ENCODE measurements around the gene GIMD1. TPM values are rescaled to one million over a fixed set of nuclear protein-coding genes. Genes with fewer than 3 reads are reported as not detected.

The GIMD1 gene
- total RNA-seq, 2 experiments from 2014 or later, result not detected

GRCh38 chr4:106369456-106370060 is 980 bp upstream of the GIMD1 start:
- ChIA-PET CTCF (no interaction called here), POLR2A (no interaction called here)
- Mint-ChIP-seq H3K4me1 (peaks cover 2% of the 10 kb centered on the region), H3K27ac (no peak overlapping the region), H3K9me3 (no peaks in the 10 kb centered on the region), H3K27me3 (peaks cover 20% of the 10 kb centered on the region), H3K4me3 (no peak overlapping the region), H3K36me3 (ENCODE audit: low read depth) (no peaks in the 10 kb centered on the region)
- DNase-seq, result peak; percentile 37

GRCh38 chr4:106367072-106367471 is 1.5 kb downstream of the GIMD1 start:
- Mint-ChIP-seq H3K4me1 (peaks cover 2% of the 10 kb centered on the region), H3K4me3 (no peak overlapping the region), H3K36me3 (ENCODE audit: low read depth) (no peaks in the 10 kb centered on the region), H3K9me3 (no peaks in the 10 kb centered on the region), H3K27me3 (peaks cover 17% of the 10 kb centered on the region), H3K27ac (no peak overlapping the region)
- CTCF ChIA-PET, result no interaction called here
- POLR2A ChIA-PET, result no interaction called here
- no peak for DNase-seq

- no peak for DNase-seq
- H3K27ac Mint-ChIP-seq, result no peak overlapping the region
- peaks cover 17% of the 10 kb centered on the region for H3K27me3 Mint-ChIP-seq
- CTCF ChIA-PET, result no interaction called here
- no peak overlapping the region for H3K4me3 Mint-ChIP-seq
- H3K9me3 Mint-ChIP-seq, result no peaks in the 10 kb centered on the region
- H3K4me1 Mint-ChIP-seq, result peaks cover 2% of the 10 kb centered on the region
- POLR2A ChIA-PET, result no interaction called here
- H3K36me3 Mint-ChIP-seq (ENCODE audit: low read depth), result no peaks in the 10 kb centered on the region
Measured at GRCh38 chr4:106366026-106366425, 2.6 kb downstream of the GIMD1 start.

GRCh38 chr4:106365613-106366012 is 3.0 kb downstream of the GIMD1 start:
- ChIA-PET CTCF (no interaction called here), POLR2A (no interaction called here)
- Mint-ChIP-seq H3K4me3 (no peak overlapping the region), H3K27ac (no peak overlapping the region), H3K36me3 (ENCODE audit: low read depth) (no peaks in the 10 kb centered on the region), H3K4me1 (peaks cover 2% of the 10 kb centered on the region), H3K9me3 (no peaks in the 10 kb centered on the region), H3K27me3 (peaks cover 18% of the 10 kb centered on the region)
- DNase-seq, result no peak

- CTCF ChIA-PET, result interaction anchor here (0.5 to 1.3 kb wide), 2 partner anchors 16 to 162 kb away, joined by 3 read pairs; no protein-coding TSS in a partner anchor
- Mint-ChIP-seq H3K4me3 (no peak overlapping the region), H3K4me1 (peaks cover 1% of the 10 kb centered on the region), H3K27me3 (peaks cover 11% of the 10 kb centered on the region), H3K36me3 (ENCODE audit: low read depth) (no peaks in the 10 kb centered on the region), H3K27ac (no peak overlapping the region), H3K9me3 (no peaks in the 10 kb centered on the region)
- POLR2A ChIA-PET, result no interaction called here
- no peak for DNase-seq
Measured at GRCh38 chr4:106364282-106364681, 4.3 kb downstream of the GIMD1 start.

- no peaks in the 10 kb centered on the region for H3K9me3 Mint-ChIP-seq
- no peak for DNase-seq
- H3K27ac Mint-ChIP-seq, result no peak overlapping the region
- H3K4me1 Mint-ChIP-seq, result no peaks in the 10 kb centered on the region
- H3K4me3 Mint-ChIP-seq, result no peak overlapping the region
- peaks cover 9% of the 10 kb centered on the region for H3K27me3 Mint-ChIP-seq
- no peaks in the 10 kb centered on the region for H3K36me3 Mint-ChIP-seq (ENCODE audit: low read depth)
- ChIA-PET POLR2A (no interaction called here), CTCF (no interaction called here)
Measured at GRCh38 chr4:106362086-106362825, 6.3 kb downstream of the GIMD1 start.

GRCh38 chr4:106358899-106359298 is 9.7 kb downstream of the GIMD1 start:
- Mint-ChIP-seq H3K4me1 (no peaks in the 10 kb centered on the region), H3K4me3 (no peak overlapping the region)

GRCh38 chr4:106355193-106355592 is 13.4 kb downstream of the GIMD1 start:
- no peak overlapping the region for H3K27ac Mint-ChIP-seq
- DNase-seq, result no peak
- ChIA-PET POLR2A (no interaction called here), CTCF (no interaction called here)
- no peaks in the 10 kb centered on the region for H3K9me3 Mint-ChIP-seq
- H3K4me3 Mint-ChIP-seq, result no peak overlapping the region
- no peaks in the 10 kb centered on the region for H3K4me1 Mint-ChIP-seq
- peaks cover 7% of the 10 kb centered on the region for H3K36me3 Mint-ChIP-seq (ENCODE audit: low read depth)
- H3K27me3 Mint-ChIP-seq, result peaks cover 2% of the 10 kb centered on the region

More at GRCh38 chr4:106358899-106359298, 9.7 kb downstream of the GIMD1 start:
- POLR2A ChIA-PET, result no interaction called here
- no peak for DNase-seq
- CTCF ChIA-PET, result no interaction called here
- H3K9me3 Mint-ChIP-seq, result no peaks in the 10 kb centered on the region
- peaks cover 9% of the 10 kb centered on the region for H3K27me3 Mint-ChIP-seq
- no peaks in the 10 kb centered on the region for H3K36me3 Mint-ChIP-seq (ENCODE audit: low read depth)
- H3K27ac Mint-ChIP-seq, result no peak overlapping the region

- Mint-ChIP-seq H3K27ac (no peak overlapping the region), H3K9me3 (no peaks in the 10 kb centered on the region), H3K27me3 (no peaks in the 10 kb centered on the region), H3K4me3 (no peak overlapping the region), H3K36me3 (ENCODE audit: low read depth) (peaks cover 13% of the 10 kb centered on the region), H3K4me1 (no peaks in the 10 kb centered on the region)
- DNase-seq, result no peak
- ChIA-PET CTCF (no interaction called here), POLR2A (no interaction called here)
Measured at GRCh38 chr4:106353786-106354185, 14.8 kb downstream of the GIMD1 start.

GRCh38 chr4:106351016-106351415 is 17.6 kb downstream of the GIMD1 start:
- no peak for DNase-seq
- Mint-ChIP-seq H3K9me3 (no peaks in the 10 kb centered on the region), H3K4me3 (no peak overlapping the region), H3K27ac (no peak overlapping the region), H3K27me3 (no peaks in the 10 kb centered on the region), H3K4me1 (no peaks in the 10 kb centered on the region), H3K36me3 (ENCODE audit: low read depth) (peaks cover 25% of the 10 kb centered on the region)
- CTCF ChIA-PET, result no interaction called here
- POLR2A ChIA-PET, result no interaction called here

GRCh38 chr4:106347167-106347566 is 21.4 kb downstream of the GIMD1 start:
- ChIA-PET CTCF (no interaction called here), POLR2A (no interaction called here)
- no peak overlapping the region for H3K27ac Mint-ChIP-seq
- H3K36me3 Mint-ChIP-seq (ENCODE audit: low read depth), result peaks cover 35% of the 10 kb centered on the region
- H3K4me1 Mint-ChIP-seq, result peaks cover 1% of the 10 kb centered on the region
- DNase-seq, result no peak
- H3K27me3 Mint-ChIP-seq, result no peaks in the 10 kb centered on the region
- H3K9me3 Mint-ChIP-seq, result no peaks in the 10 kb centered on the region
- H3K4me3 Mint-ChIP-seq, result no peak overlapping the region

GRCh38 chr4:106344647-106344970 is 24.0 kb downstream of the GIMD1 start:
- DNase-seq, result no peak
- no peak overlapping the region for H3K4me3 Mint-ChIP-seq
- H3K36me3 Mint-ChIP-seq (ENCODE audit: low read depth), result peaks cover 52% of the 10 kb centered on the region
- H3K9me3 Mint-ChIP-seq, result peaks cover 3% of the 10 kb centered on the region
- H3K27me3 Mint-ChIP-seq, result no peaks in the 10 kb centered on the region
- no peak overlapping the region for H3K27ac Mint-ChIP-seq
- CTCF ChIA-PET, result no interaction called here
- POLR2A ChIA-PET, result no interaction called here
- peaks cover 21% of the 10 kb centered on the region for H3K4me1 Mint-ChIP-seq

GRCh38 chr4:106343865-106344646 is 24.5 kb downstream of the GIMD1 start:
- H3K4me3 Mint-ChIP-seq, result no peak overlapping the region
- H3K4me1 Mint-ChIP-seq, result peaks cover 23% of the 10 kb centered on the region
- no peaks in the 10 kb centered on the region for H3K27me3 Mint-ChIP-seq
- peaks cover 7% of the 10 kb centered on the region for H3K9me3 Mint-ChIP-seq
- DNase-seq, result no peak
- ChIA-PET POLR2A (interaction anchor here (0.6 kb wide), 1 partner anchor 9 kb away, joined by 3 read pairs; no protein-coding TSS in a partner anchor), CTCF (no interaction called here)
- no peak overlapping the region for H3K27ac Mint-ChIP-seq
- H3K36me3 Mint-ChIP-seq (ENCODE audit: low read depth), result peaks cover 52% of the 10 kb centered on the region
